ENCODE results near the gene ANKRD31. TPM values are rescaled to one million over a fixed set of nuclear protein-coding genes. Genes with fewer than 3 reads are reported as not detected.
"Not testable (repeated sequence)": the region's sequence is repeated elsewhere in the genome, so short reads cannot be mapped to it uniquely, and the experiment has no call there.

Gene ANKRD31
- total RNA-seq, 1 experiment from 2014 or later = 0.30 TPM

GRCh38 chr5:75108515-75108914 lies 128.2 kb downstream of the ANKRD31 start:
- CTCF ChIA-PET = no interaction called here
- H3K27me3 ChIP-seq (ENCODE audit: insufficient read depth, low read length) = no peaks in the 10 kb centered on the region
- TF ChIP-seq SIN3A (IDR thresholded peaks at IDR 0.05; ENCODE audit: low read depth) (no peak), CBX3 (IDR thresholded peaks at IDR 0.05; ENCODE audit: low read depth) (no peak), EZH2phosphoT487 (IDR thresholded peaks at IDR 0.05; ENCODE audit: borderline replicate concordance) (no peak), ZNF274 (IDR thresholded peaks at IDR 0.05; ENCODE audit: low read depth, low read length) (no peak), ATF3 (IDR thresholded peaks at IDR 0.05) (no peak), JUND (IDR thresholded peaks at IDR 0.05) (no peak), POLR2AphosphoS5 (IDR thresholded peaks at IDR 0.05; ENCODE audit: low read depth, low read length) (no peak), MAX (IDR thresholded peaks at IDR 0.05) (no peak), CEBPB (IDR thresholded peaks at IDR 0.05; ENCODE audit: low read depth) (no peak), CTCF (IDR thresholded peaks at IDR 0.05 in 2 of 3, conservative IDR thresholded peaks at IDR 0.05 in 1 of 3; ENCODE audit: borderline replicate concordance in 1 of 3, insufficient read depth in 1 of 3, low read depth in 2 of 3, low read length in 2 of 3) (no peak)

GRCh38 chr5:75095956-75096355 lies 140.7 kb downstream of the ANKRD31 start:
- H3K27ac ChIP-seq (ENCODE audit: low read depth, low read length); POLR2A ChIA-PET; CTCF ChIA-PET; H3K9me2 ChIP-seq (ENCODE audit: insufficient read depth); H3K4me1 ChIP-seq (ENCODE audit: control insufficient read depth in 1 of 2, insufficient read depth in 2 of 2, low read length in 2 of 2); ATAC-seq; H3K4me3 ChIP-seq (replicated peaks in 1 of 2; ENCODE audit: low read depth in 1 of 2, low read length in 2 of 2); H2AFZ ChIP-seq (ENCODE audit: low read depth, low read length, poor library complexity, severe bottlenecking); intact Hi-C loops (cut with micrococcal nuclease); H3K9me3 ChIP-seq (ENCODE audit: control insufficient read depth in 1 of 2, insufficient read depth in 1 of 2, low read depth in 1 of 2, low read length in 2 of 2); H3K27me3 ChIP-seq (ENCODE audit: insufficient read depth, low read length); H3K4me2 ChIP-seq (ENCODE audit: low read length); H3K9ac ChIP-seq (ENCODE audit: low read length); BruUV-seq (replicated peaks); H4K20me1 ChIP-seq (ENCODE audit: insufficient read depth); DNase-seq (ENCODE audit: low read depth, low spot score); H3K79me2 ChIP-seq (ENCODE audit: insufficient read depth, low read length); RAD21 ChIA-PET (ENCODE audit: low non-redundant PET in 1 of 2, low total read pairs in 2 of 2, uncharacterized antibody in 2 of 2, unreplicated experiment in 2 of 2); H3K36me3 ChIP-seq (ENCODE audit: control insufficient read depth in 1 of 2, insufficient read depth in 2 of 2, low read length in 2 of 2): not testable (repeated sequence)

More at GRCh38 chr5:75108515-75108914, 128.2 kb downstream of the ANKRD31 start:
- ChIA-PET POLR2A (no interaction called here), RAD21 (ENCODE audit: low non-redundant PET in 1 of 2, low total read pairs in 2 of 2, uncharacterized antibody in 2 of 2, unreplicated experiment in 2 of 2) (no interaction called here)
- H3K9me2 ChIP-seq (ENCODE audit: insufficient read depth) = no peaks in the 10 kb centered on the region
- no peaks in the 10 kb centered on the region for H3K9me3 ChIP-seq (ENCODE audit: control insufficient read depth in 1 of 2, insufficient read depth in 1 of 2, low read depth in 1 of 2, low read length in 2 of 2)
- no peaks in the 10 kb centered on the region for H3K79me2 ChIP-seq (ENCODE audit: insufficient read depth, low read length)
- H2AFZ ChIP-seq (ENCODE audit: low read depth, low read length, poor library complexity, severe bottlenecking) = no peak overlapping the region
- H3K36me3 ChIP-seq (ENCODE audit: control insufficient read depth in 1 of 2, insufficient read depth in 2 of 2, low read length in 2 of 2) = no peaks in the 10 kb centered on the region
- peaks cover 2 to 11% of the 10 kb centered on the region in 2 experiments; a peak in 2 of 4 replicates for H3K4me1 ChIP-seq (ENCODE audit: control insufficient read depth in 1 of 2, insufficient read depth in 2 of 2, low read length in 2 of 2)
- H3K4me2 ChIP-seq (ENCODE audit: low read length) = no peak overlapping the region
- H3K27ac ChIP-seq (ENCODE audit: low read depth, low read length) = no peak overlapping the region
- intact Hi-C loops (cut with micrococcal nuclease) = no loop called here
- no peak overlapping the region for H3K9ac ChIP-seq (ENCODE audit: low read length)
- H3K4me3 ChIP-seq (replicated peaks in 1 of 2; ENCODE audit: low read depth in 1 of 2, low read length in 2 of 2) = no peak overlapping the region
- no peak for ATAC-seq
- no TSS peak for BruUV-seq (replicated peaks)
- no peak for DNase-seq (ENCODE audit: low read depth, low spot score)
- no peaks in the 10 kb centered on the region for H4K20me1 ChIP-seq (ENCODE audit: insufficient read depth)

All from HCT116 (cell line).